ENCODE measurements around the gene PCBP1.

DNA sequence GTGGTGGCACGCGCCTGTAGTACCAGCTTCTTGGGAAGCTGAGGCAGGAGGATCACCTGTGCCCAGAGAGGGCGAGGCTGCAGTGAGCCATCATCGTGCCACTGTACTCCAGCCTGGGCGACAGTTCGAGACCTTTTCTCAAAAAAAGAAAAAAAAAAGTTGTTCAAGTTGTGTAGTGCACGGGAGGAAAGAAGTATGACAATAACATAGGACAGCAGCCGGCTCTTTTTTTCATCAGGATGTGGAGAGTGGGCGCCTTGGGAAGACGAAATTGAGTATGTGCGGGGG, 36.5 kb downstream of the PCBP1 start:
- TF ChIP-seq, protein P1, sequence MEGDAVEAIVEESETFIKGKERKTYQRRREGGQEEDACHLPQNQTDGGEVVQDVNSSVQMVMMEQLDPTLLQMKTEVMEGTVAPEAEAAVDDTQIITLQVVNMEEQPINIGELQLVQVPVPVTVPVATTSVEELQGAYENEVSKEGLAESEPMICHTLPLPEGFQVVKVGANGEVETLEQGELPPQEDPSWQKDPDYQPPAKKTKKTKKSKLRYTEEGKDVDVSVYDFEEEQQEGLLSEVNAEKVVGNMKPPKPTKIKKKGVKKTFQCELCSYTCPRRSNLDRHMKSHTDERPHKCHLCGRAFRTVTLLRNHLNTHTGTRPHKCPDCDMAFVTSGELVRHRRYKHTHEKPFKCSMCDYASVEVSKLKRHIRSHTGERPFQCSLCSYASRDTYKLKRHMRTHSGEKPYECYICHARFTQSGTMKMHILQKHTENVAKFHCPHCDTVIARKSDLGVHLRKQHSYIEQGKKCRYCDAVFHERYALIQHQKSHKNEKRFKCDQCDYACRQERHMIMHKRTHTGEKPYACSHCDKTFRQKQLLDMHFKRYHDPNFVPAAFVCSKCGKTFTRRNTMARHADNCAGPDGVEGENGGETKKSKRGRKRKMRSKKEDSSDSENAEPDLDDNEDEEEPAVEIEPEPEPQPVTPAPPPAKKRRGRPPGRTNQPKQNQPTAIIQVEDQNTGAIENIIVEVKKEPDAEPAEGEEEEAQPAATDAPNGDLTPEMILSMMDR (IDR thresholded peaks at IDR 0.05; ENCODE audit: insufficient read depth, low read length), result no peak
- no peak for TF ChIP-seq GABPA (IDR thresholded peaks at IDR 0.05; ENCODE audit: low read depth)
- TF ChIP-seq, protein P2, sequence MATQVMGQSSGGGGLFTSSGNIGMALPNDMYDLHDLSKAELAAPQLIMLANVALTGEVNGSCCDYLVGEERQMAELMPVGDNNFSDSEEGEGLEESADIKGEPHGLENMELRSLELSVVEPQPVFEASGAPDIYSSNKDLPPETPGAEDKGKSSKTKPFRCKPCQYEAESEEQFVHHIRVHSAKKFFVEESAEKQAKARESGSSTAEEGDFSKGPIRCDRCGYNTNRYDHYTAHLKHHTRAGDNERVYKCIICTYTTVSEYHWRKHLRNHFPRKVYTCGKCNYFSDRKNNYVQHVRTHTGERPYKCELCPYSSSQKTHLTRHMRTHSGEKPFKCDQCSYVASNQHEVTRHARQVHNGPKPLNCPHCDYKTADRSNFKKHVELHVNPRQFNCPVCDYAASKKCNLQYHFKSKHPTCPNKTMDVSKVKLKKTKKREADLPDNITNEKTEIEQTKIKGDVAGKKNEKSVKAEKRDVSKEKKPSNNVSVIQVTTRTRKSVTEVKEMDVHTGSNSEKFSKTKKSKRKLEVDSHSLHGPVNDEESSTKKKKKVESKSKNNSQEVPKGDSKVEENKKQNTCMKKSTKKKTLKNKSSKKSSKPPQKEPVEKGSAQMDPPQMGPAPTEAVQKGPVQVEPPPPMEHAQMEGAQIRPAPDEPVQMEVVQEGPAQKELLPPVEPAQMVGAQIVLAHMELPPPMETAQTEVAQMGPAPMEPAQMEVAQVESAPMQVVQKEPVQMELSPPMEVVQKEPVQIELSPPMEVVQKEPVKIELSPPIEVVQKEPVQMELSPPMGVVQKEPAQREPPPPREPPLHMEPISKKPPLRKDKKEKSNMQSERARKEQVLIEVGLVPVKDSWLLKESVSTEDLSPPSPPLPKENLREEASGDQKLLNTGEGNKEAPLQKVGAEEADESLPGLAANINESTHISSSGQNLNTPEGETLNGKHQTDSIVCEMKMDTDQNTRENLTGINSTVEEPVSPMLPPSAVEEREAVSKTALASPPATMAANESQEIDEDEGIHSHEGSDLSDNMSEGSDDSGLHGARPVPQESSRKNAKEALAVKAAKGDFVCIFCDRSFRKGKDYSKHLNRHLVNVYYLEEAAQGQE (IDR thresholded peaks at IDR 0.05; ENCODE audit: insufficient replicate concordance, low read depth), result no peak
